GM21786 (cell line): ENCODE results near the gene MYF6.
"Not testable (repeated sequence)": the region's sequence is repeated elsewhere in the genome, so short reads cannot be mapped to it uniquely, and the experiment has no call there.

Source experiments
- ATAC-seq: cut with Tn5 transposase; IDR thresholded peaks from one replicate; pipeline ENCODE4 v1.9.1; 2021; ENCODE audit not compliant: unreplicated experiment

The MYF6 gene

DNA sequence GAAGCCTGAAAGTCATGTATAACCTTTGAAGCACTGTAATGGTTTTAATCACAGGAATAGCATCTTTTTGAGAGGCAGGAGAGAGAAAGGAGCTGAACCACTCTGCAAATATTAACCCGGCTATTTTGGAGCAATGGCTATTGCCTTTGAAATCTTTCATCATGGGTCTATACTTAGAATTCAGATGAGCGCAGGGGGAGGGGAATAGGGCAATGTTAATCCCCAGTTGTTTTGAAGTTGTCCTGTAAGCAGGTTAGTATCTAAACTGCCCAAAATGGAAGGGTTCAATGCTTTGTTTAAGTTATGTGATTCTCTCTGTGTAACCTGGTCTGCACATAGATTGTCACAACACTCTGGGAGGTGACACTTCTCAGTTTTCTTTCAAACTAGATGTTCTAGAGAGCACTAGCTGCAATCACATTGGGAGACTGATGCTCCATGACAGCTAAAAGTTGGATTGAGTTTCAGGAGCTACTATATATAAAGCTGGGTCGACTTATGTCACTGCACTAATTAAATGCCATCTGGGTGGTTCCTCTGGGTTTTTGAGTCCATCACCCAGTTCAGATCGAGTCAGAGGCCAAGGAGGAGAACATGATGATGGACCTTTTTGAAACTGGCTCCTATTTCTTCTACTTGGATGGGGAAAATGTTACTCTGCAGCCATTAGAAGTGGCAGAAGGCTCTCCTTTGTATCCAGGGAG is at the start of gene MYF6:
Gene MYF6, plus strand, starts transcription at position 509 of the 704 bp plus-strand sequence. Its CDS starts 86 bp downstream, at position 595.
- no peak for ATAC-seq

DNA sequence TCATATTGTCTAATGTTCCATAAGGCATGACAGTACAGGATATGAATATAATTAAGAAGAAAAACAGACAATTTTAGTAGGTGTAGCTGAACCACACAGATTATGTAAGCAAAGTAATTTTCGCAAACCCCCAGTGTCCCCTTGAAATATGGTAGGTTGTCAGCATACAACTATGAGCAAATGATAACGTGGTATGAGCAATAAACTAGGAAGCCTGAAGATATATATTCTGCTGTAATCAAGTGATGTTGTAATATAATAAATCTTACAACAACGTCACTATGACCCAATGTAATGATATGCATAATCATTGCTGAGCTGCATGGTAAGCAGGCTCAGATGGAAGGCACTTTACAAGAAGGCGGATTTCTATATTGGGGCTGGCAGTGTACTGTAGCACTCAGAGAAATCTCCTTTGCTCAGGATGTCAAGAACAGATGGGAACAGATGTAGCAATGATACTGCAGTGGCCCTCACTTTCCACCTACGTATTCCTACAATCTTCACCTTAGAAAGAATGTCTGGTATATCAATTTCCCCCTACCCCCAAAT is 47.8 kb upstream of the MYF6 start:
- ATAC-seq: no peak

DNA sequence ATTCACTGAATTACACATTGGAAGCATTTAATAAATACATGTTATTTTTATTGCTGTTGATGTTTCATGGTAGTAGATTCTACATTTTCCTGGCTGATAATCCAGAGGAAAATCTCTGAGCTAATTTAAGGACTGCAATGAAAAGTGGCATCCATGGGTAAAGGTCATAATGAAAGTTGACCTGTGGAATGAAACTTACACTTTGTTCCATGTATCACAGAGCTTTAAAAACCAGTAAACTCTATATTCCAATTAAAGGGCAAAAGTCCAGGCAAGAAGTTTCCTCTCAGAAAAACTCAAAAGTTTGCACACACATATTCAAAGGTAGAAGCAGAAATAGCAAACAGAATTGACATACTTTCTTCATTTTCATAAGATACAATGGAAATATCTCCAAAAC is 44.8 kb upstream of the MYF6 start:
- no peak for ATAC-seq

DNA sequence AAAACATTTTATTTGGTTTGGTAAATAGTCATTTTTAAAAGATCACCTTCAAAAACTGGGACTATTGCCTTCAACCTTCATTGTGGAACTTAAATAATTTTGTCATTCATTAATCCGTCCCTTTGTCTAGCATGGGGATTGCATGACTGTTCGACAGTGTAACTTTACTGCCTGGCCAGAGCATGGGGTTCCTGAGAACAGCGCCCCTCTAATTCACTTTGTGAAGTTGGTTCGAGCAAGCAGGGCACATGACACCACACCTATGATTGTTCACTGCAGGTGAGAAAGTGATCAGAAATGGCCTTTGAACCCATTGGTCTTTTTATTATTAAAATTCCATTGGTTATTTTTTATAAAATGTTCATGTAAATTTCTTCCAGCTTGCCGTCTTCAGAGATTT is 37.2 kb upstream of the MYF6 start:
- ATAC-seq: no peak

DNA sequence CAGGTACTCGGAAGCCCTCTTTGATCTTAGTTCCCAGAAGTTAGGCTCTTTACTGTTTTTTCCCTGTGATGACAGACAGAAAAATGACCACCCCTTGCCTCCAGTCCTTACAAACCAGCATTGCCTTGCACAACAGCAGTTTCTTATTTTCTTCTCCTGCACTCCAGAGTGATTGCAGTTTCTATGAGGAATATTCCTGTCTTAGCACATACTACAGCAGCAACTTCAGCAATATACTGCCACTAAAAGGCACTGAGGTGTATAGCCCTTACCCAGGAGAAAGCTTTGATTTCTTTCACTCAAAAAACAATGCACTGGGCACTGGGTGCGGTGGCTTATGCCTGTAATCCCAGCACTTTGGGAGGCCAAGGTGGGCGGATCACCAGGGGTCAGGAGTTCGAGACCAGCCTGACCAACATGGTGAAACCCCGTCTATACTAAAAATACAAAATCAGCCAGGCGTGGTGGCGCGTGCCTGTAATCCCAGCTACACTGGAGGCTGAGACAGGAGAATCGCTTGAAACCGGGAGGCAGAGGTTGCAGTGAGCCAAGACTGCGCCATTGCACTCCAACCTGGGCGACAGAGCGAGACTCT is 31.3 kb upstream of the MYF6 start:
- not testable (repeated sequence) for ATAC-seq

DNA sequence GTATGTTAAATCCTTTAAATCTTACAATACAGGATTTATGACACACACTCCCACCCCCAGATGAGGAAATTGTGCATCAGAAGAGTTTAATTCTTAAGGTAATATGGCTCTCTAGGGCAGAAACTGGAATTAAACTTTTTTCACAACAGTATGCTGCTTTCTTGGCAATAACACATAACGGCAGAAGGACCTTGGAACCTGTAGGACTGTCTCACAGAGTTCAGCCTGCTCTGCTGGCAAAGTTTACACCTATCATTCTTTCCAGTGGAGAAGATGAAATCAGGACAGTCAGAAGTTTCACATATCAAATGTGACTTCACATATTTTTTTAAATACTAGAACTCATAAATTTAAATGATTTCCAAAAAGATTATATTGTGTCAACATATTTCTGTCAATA is 30.6 kb upstream of the MYF6 start:
- ATAC-seq: no peak

DNA sequence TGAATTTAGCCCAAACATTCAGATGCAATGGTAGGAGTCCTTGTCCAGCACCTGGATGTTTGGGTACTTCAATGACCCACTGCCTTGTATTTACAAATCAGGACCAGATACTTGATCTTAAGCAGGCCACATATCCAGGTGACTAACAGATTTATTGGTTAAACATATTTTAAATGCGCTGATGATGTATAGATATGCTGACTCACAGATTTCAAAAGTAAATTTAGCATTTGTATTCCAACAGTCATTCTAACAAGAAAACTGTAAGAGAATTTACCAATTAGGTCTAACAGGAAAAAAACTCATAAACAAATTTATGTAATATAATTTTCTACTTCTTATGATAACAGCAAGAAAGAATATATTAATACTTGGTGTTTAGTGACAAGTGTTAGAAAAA is 29.4 kb upstream of the MYF6 start:
- ATAC-seq: no peak

DNA sequence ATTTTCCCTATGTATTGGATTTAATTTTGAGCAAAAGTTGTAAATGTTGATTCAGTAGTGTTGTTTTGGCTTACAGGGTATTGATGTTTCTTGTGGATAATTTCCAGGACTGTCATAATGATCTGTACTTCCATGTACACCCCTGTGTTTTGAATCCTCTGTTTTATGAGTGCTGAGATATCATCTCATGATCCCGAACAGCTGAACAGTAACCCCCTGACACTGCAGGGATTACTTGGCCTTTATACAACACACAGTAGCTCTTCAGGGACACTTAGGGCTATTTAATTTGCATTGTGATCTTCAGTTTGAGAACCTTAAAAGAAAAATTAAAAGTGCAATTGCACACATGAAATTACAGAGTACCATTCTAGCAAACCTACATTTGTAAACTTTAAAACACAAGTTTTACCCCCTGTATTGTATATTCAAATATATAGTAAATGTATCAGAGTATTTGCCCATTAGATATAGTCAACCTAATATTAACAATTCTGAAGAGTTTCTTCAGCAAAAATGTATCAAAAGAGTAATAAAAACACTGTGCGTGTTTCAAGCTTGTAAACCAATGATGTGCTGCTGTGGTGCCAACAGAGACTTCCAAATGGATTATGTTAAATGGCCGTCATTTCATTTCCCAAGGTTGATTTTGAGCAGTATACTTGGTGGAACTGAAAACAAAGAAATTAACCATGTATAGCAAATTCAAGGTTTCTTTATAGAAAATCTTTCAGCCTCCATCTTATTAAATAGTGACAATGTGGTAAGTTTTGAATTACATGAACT is 27.9 kb upstream of the MYF6 start:
- ATAC-seq: no peak

DNA sequence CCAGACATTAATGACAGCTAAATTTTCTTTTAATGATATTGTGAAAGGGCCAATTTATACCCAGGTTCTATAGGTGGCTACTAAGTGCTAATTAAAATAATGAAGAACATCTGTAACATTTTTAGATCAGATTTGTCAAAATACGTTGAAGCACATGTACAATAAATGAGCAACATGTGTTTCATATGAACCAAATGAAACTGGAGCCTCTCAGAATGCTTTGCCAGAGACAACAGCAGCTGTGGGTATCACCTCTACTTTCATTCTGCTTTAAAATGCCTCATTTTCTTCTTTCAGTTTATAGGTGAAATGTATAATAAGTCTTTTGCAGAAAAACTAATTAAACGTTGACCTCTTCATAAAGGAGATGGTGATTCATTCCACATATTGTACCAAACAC is 26.1 kb upstream of the MYF6 start:
- peak; percentile 71 for ATAC-seq

DNA sequence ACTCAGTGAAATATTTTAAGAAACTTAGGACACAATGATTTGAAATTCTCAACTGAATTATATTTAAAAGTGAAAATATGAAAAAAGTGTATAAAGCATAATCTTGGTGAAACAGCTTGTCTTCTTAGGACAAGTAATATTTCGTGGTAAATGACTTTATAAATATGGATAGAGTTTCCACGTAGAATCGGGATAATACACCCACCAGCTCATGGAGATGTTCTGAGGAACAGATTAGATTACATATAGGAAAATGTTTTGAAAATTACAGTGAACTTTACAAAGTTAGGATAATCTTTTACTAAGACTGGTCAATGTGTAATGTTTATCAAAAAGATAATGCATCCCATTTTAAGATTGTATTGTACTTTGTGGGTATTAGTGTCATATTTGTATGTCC is 25.6 kb upstream of the MYF6 start:
- no peak for ATAC-seq

DNA sequence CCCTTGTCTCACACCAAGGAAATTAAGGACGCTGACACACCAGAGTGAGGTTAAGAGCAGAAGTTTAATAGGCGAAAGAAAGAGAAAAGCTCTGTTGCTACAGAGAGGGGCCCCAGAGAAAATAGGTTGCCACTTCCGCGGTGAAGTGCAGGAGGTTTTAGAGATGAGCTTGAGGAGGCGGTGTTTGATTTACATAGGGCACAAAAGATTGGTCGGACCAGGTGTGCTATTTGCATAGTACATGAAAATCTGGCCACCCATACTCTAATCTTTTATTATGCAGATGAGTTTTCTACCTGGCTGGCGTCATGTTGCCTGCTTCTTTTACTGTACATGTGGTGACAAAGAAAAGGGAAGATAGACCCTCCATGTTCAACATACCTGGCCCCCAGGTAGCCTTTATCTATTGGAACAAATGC is 23.3 kb upstream of the MYF6 start:
- no peak for ATAC-seq

DNA sequence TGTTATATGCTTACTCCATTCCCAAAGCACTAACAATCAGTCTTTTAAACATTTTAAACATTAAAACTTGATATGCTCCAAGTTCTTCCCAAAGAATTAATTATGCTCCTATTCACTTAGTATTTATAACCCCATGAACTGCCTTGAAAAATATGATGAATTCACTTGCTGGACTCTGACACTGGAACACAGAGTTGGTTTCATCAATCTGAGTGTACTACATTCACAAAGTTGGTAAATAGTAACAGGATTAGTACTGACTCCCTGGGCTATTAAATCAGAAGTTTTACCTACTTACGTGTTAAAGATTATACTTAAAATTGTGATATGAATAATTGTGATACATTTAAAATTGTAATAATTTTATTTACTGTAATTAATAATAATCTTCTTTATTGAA is 17.3 kb upstream of the MYF6 start:
- ATAC-seq: no peak

DNA sequence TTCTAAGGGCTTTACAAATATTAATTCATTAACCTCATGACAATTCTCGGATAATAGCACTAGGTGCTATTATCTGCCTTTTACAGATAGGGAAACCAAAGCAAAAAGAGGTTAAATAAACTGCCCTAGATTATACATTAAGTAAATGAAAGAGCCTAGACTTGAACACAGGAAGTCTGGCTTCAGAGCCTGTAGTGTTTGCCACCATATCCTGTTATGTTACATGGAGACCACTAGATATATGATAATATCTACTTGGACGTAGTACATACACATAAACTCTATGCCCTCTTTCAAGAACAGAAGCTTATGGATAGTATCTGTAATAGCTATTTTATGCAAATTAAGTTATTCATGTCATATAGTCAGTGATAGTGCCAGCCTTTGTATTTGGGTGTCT is 16.9 kb upstream of the MYF6 start:
- no peak for ATAC-seq

DNA sequence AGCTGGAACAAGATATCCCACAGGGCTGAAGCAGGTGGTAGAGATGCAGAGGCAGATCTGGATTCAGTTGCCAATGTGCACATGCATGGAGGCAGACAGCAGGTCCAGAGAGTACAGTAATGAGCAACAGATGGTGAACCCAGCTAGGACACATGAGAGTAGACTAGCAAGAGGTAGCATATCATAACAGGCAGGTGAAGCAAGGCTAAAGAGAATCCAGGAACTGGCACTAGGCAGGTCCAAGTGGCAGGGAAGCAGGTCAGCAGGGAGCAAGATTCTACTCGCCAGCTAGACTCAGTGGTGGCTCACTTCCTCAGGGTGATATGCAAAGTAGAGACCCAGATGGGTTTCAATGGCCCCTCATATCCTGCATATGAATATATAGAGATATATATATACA is 15.3 kb upstream of the MYF6 start:
- no peak for ATAC-seq

DNA sequence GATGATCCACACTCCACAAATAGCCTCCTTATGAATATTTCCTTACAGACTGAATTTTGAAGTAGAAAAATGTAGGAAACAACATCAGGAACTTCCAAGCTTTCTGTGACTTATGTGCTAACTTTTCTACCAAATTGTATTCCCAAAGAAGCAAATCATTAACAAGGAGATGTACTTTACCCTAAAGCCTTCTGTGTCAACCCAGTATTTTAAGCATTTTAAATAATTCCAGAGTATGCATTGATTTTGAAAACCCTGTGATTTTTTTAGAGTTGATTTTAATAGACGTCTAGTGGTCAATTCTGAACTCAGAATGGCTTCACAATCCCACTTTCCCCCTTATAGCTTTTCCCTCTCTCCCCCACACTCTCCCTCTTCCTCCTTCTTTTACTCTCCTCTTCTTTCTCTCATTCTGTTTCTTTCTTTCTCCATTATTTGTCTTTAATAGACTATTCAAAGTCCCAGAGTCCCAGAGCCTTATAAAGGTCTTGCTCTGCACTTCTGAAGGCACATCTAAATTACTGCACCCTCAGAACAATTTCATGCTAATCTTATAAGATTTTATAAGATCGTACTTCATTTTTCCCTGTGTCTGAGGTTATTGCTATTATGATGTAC is 10.1 kb upstream of the MYF6 start:
- no peak for ATAC-seq

DNA sequence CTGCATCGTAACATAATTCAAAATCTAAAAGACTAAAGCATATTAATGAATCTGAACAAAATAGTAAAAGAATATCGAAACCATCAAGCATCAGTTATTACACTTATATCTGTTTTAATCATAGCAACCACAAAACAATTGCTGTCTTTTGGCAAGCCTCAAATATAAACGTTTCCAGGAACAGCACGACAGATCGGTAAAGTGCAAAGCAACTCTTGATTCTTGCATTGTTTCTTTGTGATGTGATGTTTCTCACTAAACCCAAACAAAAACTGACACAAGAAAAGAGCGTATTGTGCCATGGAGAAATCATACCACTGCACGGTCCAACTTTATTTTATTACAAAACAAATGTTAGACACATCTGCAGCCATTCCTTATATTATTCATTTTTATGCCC is 9.2 kb upstream of the MYF6 start:
- ATAC-seq: no peak

DNA sequence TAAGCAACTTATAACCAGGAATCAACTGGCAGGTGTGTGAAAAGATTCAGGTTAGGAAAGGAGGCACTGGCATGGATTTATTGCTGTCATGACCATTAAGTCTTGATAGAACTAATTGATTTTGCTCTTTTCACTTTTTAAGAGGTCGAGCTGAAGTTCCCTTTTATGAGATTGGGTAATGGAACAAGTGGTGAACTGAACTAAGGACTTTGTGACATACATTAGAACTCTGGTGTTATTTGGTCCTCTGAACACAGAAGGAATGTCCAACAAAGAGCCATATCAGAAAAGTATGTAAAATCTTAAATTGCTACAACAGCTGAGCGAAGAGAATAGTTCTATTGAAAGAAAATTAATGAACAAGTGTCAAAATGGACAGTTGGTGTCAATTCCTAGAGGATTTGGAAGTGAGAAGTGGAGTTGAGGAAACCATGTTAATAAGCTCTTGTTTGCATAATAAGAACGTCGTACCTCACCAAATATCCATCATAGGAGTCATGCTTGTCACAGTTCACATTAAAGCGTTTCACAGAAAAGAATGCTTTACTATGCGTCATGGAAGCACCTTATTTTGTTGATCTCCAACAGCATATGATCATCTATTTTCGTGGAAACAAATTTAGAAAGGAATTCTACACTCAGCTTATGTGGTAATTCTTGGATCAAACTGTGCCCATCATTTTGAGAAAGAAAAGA is 8.4 kb upstream of the MYF6 start:
- ATAC-seq: no peak

DNA sequence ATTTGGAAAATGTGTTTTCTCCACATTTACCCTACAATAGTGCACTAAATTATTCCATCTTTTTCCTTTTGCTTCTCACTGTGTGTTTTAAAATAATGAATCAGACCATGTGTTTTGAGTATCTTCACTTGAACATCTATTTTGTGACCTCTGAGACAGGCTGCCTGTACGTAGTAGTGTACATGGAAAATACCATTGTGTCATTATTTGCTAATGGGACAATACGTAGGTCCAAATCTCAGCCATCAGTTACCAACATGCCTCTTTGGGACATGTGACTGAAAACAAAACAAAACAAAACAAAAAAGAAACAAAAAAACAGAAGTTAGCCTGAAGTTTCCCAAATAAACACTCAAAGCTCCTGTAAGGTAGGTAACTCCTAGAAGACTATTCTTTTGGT is 7.1 kb upstream of the MYF6 start:
- no peak for ATAC-seq

DNA sequence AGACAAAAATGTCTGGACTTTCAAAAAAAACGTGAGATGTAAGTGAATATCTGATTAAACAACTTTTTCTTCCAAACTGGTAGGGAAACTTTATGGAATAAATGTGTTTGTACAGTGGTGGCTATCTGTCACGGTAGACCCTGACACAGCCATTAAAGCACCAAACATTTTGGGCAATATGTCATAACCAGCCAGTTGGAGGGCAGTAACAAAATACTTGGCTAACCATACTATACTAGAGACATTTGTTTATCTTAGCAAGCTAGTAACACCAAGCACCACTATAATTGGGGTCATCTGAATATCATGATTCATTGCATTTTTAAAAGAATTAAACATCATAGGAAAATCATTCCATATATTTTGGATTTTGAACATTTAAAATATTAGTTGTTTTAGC is 6.0 kb upstream of the MYF6 start:
- no peak for ATAC-seq

DNA sequence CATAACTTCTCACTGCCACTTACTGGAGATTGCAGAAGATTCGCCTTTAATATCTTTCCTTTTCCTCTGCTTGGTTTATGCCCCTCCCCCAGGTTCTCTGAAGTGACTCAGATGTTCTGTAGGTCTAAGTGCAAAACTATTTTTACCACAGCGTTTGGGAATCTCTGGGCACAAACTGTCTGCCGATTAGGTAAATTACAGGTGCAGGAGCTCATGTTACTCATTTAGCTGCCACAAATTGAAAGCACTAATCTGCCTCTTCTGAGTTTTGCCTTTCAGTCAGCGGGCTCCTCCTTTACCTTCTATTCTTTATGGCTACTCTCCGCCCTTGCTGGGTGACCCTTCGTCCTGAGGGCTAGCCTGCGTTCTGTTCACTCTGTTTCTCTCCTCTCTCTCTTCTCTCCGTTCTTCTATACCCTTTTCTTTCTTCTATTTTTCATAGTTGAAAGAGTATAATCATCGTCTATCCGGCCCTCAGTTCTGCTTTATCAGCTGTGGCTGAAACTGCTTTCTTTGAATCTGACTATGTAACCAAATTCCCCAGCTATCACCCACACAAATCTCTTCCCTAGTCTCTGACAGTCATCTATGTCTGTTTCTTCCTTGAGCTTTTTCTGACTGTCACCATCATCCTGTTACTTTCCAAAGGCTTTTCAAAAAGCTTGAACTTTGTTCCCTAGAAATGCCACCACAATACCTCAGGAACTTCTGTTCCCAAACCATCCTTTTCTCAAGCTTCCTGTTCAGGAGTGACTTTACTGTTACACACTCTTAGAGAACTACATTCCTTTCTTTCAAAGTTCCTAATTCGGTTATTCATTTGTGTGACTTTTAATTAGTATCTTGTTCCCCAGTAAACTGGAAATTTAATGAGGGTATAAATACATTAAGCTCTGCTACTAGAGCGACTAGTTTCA is 4.3 kb upstream of the MYF6 start:
- peak; percentile 79 for ATAC-seq
